C4-2B (cell line): ENCODE measurements around the gene IRAK1.

Experiments
- ZFX ChIP-seq: fragments of 450-650 bp; IDR thresholded peaks from 2 replicates; pipeline ENCODE4 v1.6.1; 2017
- TF ChIP-seq, protein P1 (sequence below): fragments of 450-650 bp; conservative IDR thresholded peaks from 2 replicates; pipeline ENCODE4 v1.5.1; 2017; ENCODE audit warnings: mild to moderate bottlenecking

DNA sequence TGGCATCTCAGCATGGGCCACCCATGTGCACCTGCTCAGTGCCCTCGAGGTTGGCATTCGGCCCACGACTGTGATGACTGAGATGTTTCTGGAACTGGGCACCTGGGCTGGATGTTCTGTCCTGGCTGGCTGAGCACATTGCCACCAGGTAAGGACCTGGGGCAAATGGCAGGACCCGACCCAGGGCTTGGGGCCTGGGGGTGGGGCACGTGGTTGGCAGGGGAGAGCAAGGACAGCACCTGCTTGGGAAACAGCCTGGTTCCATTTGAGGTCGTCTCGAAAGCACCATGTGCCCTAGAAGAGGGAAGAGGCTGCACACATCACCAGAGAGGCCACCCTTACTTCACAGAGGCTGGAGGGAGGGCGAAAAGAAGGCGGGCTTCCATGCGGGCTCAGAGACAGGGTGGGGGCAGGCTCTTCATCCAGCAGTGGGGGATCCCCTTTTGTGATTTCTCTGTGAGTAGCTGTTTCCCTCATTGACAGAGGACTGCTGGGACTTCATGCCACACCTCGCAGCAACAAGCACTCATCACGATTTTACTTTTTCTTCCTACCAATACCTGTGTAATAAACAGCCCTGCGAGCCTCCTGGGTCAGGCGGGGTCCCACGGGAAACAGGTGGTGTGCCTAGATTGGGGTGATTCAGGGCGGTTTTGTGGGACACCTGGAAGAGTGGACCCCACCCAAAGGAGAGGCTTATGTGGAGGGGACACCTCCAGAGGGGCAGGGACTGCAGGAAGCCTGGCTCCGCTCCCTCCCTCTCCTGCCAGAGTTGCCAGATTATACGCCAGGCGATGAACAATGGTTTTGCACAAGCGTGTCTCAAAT is 35.1 kb downstream of the IRAK1 start:
- TF ChIP-seq, protein P1, sequence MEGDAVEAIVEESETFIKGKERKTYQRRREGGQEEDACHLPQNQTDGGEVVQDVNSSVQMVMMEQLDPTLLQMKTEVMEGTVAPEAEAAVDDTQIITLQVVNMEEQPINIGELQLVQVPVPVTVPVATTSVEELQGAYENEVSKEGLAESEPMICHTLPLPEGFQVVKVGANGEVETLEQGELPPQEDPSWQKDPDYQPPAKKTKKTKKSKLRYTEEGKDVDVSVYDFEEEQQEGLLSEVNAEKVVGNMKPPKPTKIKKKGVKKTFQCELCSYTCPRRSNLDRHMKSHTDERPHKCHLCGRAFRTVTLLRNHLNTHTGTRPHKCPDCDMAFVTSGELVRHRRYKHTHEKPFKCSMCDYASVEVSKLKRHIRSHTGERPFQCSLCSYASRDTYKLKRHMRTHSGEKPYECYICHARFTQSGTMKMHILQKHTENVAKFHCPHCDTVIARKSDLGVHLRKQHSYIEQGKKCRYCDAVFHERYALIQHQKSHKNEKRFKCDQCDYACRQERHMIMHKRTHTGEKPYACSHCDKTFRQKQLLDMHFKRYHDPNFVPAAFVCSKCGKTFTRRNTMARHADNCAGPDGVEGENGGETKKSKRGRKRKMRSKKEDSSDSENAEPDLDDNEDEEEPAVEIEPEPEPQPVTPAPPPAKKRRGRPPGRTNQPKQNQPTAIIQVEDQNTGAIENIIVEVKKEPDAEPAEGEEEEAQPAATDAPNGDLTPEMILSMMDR: no peak
- no peak for TF ChIP-seq ZFX
